Activated T-helper 9 cell treated with anti-CD3 and anti-CD28 coated beads, Interleukin-2, amount 50 U/mL, for 16 hours (primary cell): ENCODE data around the gene OR2V1.
"Not testable (repeated sequence)": the region's sequence is repeated elsewhere in the genome, so short reads cannot be mapped to it uniquely, and the experiment has no call there.

Source experiments
- DNase-seq: peaks from one replicate; pipeline ENCODE4 v3.0.0-alpha.2; 2020; ENCODE audit warnings: low read depth

Gene OR2V1

GRCh38 chr5:181160152-181160754, 29.3 kb upstream of the OR2V1 start:
- DNase-seq: peak; percentile 69

- peak; percentile 83 for DNase-seq
Measured at GRCh38 chr5:181159286-181160151, 28.6 kb upstream of the OR2V1 start.

DNA sequence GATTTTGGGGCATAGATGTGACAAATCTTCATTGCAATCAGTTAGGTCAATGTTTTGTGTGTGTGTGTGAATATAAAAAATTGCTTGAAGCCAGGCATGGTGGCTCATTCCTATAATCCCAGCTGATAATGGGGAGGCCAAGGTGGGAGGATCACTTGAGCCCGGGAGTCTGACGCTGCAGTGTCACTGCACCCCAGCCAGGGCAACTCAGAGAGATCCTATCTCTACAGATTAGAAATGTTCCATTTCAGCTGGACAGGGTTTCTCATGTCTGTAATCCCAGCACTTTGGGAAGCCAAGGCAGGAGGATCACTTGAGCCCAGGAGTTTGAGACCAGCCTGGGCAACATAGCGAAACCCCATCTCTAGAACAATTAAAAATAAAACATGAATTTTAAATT, 27.9 kb upstream of the OR2V1 start:
- DNase-seq: no peak

GRCh38 chr5:181156758-181157157, 25.8 kb upstream of the OR2V1 start:
- no peak for DNase-seq

GRCh38 chr5:181153814-181154213, 22.8 kb upstream of the OR2V1 start:
- no peak for DNase-seq

GRCh38 chr5:181152406-181152805, 21.4 kb upstream of the OR2V1 start:
- no peak for DNase-seq

GRCh38 chr5:181151146-181151545, 20.2 kb upstream of the OR2V1 start:
- DNase-seq: no peak

DNA sequence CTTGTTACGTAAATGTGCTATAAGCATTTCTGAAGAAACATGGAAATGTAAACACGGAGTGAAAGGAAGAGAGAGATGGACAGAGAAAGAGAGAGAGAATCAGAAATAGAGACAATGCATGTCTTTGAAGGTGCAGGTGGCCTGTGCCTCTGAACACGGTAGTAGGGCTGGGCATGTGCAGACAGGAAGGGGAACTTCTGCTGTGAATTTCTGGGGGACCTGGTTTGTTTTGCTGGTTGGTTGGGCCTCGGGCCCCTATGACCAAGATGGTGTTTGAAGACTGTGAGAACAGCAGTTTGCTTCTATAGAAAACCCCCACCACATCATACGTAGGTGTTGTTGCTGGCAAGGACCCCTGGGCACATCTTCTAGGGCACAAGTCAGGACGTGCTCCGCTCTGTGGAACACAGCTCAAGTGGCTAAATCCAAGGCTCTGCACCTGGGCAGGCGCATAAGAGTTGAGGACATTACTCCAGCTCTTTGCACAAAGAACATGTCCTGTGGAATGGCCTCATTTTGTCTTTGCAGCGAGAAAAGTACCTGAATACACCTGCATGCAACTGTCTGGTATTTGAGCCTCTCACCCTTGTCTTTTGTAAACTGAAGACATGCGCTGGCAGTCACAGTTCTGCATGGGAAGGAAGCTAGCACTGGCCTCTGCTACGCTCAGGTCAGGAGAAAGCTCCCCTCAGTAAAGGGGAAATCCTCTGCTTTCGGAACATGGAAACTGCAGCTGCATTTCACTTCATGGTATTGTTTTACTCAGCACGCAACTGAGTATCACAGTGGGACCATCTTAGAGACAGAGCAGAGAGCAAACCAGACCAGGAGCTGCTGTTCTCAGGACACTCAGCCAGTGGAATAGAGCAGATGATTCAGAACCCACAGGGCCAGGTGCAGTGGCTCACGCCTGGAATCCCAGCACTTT, 19.1 kb upstream of the OR2V1 start:
- DNase-seq: no peak

GRCh38 chr5:181149355-181149754, 18.4 kb upstream of the OR2V1 start:
- DNase-seq: no peak

- DNase-seq: not testable (repeated sequence)
Measured at GRCh38 chr5:181146927-181147636, 16.1 kb upstream of the OR2V1 start, which contains the start of gene OR2V2. Gene OR2V2, plus strand, starts transcription at chr5:181147586. Its CDS starts 7,357 bp downstream, at chr5:181154943.

DNA sequence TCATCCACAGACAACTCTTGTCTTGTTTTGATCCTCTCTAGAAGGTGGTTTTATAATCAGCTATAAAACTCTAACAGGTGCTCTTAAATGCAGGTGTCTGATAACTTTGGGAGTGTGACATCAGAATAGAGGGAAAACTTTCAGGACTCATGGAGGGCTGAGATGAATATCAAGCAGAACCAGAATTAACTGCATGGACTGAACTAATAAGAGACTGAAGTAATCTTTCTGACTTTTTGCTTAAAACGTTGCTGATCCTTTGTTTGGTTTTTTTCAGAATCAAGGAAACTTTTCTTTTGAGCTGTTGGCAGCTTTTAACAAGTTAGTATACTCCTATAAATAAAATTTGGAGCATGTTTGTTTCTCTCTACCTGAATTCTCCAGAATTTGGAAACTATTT, 14.2 kb upstream of the OR2V1 start:
- no peak for DNase-seq

DNA sequence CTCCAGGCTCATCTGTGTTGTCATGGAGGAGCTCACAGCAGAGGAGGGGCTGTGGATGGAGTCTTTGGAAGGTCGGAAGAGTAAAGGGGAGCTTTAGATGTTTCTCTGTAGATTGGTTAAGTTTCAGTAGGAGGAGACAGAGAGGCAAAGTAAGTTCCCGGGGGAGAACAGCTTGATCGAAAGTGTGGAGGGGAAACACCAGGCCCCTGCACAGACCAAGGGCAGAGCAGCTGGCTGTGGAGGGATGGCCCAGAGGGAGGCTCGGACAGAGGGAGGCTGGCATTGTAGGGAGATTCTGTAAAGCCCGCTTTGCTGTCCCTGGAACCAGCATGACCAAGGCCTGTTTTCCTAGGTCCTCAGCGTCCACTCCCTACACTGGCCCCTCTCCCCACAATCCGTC, 11.1 kb upstream of the OR2V1 start:
- DNase-seq: no peak

DNA sequence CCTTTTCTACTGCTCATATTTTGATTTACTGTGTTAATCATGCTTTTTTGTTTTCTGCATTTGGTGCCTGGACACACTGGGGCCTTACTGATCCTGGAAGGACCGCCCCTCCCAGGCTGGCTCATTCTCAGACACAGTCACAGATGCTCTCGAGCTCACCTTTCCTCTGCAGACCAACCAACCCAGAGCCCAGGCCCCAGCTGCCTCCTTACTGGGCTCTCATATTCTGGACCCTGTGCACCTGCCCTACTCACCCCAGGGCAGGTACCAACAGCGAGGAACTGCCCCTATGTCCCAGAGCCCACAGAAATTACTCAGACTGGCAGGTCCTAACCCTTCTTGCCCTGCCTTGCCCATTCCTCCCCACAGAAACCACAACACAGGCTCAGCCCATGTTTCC, 9.8 kb upstream of the OR2V1 start:
- no peak for DNase-seq

- DNase-seq: no peak
Measured at GRCh38 chr5:181138258-181138657, 7.3 kb upstream of the OR2V1 start.

- no peak for DNase-seq
Measured at GRCh38 chr5:181136361-181136955, 5.5 kb upstream of the OR2V1 start.

GRCh38 chr5:181134259-181134658, 3.3 kb upstream of the OR2V1 start:
- DNase-seq: no peak

DNA sequence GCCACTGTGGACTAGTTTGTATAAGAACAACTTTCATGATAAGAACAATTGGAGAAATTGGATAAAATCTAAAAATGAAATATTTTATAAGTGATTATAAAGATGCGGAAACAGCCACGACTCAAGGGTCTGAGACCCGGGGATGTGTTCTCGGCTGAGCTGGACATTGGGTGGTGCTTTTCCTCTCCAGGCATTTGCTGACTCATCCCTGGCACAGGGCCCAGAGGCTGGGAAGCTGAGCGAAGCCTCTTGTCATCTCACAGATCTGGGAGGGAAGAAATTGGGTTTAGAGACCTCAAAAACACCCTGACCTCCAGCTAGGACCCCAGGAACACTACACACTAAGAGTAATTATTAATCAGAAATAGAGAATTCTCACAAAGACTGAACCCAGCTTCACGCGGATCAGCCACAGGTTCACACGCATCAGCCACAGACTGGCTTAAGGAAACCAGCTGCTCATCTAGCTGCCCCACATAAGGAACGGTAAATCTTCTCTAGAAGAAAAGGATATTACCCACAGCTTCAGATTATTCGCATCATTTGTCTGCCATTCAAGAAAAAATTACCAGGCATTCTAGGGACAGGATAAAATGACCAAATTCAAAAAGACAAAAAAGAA, 2.8 kb upstream of the OR2V1 start:
- DNase-seq: no peak

DNA sequence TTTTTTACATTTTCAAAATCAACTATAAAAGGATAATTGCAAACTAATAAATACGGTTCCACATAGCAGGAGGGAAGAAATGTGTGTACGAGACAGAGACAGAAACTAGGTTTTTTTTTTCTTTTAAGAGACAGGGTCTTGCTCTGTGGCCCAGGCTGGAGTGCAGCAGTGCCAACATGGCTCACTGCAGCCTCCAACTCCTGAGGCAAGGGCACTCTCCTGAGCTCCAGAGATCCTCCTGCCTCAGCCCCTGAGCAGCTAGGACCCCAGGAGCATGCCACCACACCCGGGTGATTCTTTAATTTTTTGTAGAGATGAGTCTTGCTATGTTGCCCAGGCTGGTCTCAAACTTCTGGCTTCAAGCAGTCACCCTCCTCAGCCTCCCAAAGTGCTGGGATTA, 2.1 kb upstream of the OR2V1 start:
- DNase-seq: no peak

GRCh38 chr5:181131514-181131913, 545 bp upstream of the OR2V1 start:
- DNase-seq: no peak

- DNase-seq: not testable (repeated sequence)
Measured at GRCh38 chr5:181130081-181130480, 888 bp downstream of the OR2V1 start.

DNA sequence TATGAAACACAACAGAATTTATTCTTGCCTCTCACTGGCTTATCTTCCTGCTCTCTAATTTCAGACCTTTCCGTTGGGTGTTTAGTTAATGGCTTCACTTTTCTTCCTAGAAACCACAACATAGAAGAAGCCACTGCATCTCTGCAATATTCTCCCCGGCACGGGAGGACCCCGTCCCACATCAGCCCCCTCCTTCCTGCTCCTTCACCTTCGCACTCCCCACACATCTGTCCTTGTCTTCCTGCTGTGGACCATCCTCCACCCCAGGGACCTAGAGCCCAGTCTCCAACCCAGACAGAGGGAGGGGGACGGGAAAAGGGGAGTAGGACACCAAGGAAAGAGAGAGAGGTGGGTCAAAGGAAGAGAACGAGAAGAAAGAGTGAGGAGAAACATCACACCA, 1.4 kb downstream of the OR2V1 start:
- no peak for DNase-seq
